ENCODE data around the gene GET4.

DNA sequence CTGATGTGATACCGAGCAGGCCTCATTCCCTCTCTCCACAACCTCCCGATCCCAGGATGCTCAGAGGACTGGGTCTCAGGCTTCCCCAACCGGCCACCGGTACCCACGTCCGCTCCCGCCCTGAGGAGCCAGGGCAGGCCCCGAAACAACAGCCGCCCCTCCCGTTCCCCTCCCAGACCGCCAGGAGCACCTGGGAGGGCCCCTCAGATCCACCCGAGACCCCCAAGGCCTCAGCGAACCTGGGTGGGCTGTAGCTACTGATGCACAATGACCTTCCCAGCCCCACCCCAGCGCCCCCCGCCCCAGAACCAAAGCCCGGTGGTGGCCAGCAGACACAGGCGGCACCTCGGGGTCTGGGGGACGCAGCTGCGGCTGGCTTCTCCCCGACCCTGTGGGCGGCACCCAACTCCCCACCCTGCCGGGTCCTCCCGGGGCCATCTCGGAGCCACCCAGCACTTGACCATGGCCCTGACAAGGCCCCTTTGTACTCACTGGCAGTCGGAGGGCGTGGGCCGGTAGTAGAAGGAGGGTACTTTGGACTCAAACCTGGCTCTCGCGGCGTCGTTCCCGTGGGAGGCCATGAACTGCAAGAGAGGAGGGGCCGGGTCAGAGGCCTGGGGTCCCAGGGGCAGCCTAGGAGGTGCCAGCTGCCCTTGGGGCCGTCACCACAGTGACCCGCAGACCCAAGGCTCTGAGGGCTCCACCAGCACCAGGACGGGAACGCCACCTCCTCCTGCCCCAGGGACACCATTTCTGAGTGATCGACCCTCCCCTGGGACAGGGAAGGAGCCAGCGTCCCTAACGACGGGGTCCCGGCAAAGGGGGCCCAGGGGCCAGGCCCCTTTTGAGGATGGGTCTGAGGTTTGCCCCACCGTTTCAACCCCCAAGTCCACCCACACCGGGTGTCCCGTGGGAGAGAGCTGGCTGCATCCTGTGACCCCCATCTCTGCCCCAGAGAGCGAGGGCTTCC is 50.0 kb downstream of the GET4 start:
- TF ChIP-seq POLR2A (IDR thresholded peaks at IDR 0.05) (peak in 1 of 2 donors; percentile 28), EP300 (IDR thresholded peaks at IDR 0.05) (peak in 1 of 2 donors; percentile 77)
- TF ChIP-seq, protein P1, sequence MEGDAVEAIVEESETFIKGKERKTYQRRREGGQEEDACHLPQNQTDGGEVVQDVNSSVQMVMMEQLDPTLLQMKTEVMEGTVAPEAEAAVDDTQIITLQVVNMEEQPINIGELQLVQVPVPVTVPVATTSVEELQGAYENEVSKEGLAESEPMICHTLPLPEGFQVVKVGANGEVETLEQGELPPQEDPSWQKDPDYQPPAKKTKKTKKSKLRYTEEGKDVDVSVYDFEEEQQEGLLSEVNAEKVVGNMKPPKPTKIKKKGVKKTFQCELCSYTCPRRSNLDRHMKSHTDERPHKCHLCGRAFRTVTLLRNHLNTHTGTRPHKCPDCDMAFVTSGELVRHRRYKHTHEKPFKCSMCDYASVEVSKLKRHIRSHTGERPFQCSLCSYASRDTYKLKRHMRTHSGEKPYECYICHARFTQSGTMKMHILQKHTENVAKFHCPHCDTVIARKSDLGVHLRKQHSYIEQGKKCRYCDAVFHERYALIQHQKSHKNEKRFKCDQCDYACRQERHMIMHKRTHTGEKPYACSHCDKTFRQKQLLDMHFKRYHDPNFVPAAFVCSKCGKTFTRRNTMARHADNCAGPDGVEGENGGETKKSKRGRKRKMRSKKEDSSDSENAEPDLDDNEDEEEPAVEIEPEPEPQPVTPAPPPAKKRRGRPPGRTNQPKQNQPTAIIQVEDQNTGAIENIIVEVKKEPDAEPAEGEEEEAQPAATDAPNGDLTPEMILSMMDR (IDR thresholded peaks at IDR 0.05) = no peak
